Parathyroid adenoma (tissue), 2 donors: ENCODE data around the gene BRPF1.

ENCODE experiments used
- H2AFZ ChIP-seq: fragments of 300-600 bp; sonication (generic); one replicate; pipeline ENCODE4 v1.7.0; 2017; ENCODE audit warnings: antibody characterized with exemption, mild to moderate bottlenecking
- H3K27ac ChIP-seq: fragments of 300-600 bp; sonication (generic); one replicate; pipeline ENCODE4 v1.7.0; 2017
- H3K27me3 ChIP-seq: fragments of 300-600 bp; sonication (generic); one replicate; pipeline ENCODE4 v1.7.0; 2017; ENCODE audit warnings: low read length; ENCODE audit not compliant: control insufficient read depth, insufficient read depth
- H3K36me3 ChIP-seq: fragments of 300-600 bp; sonication (generic); one replicate; pipeline ENCODE4 v1.7.0; 2017; ENCODE audit warnings: low read length; ENCODE audit not compliant: control insufficient read depth, insufficient read depth
- H3K4me1 ChIP-seq: fragments of 300-600 bp; sonication (generic); one replicate; pipeline ENCODE4 v1.7.0; 2017; ENCODE audit warnings: control low read depth
- H3K4me2 ChIP-seq: fragments of 300-600 bp; sonication (generic); one replicate; pipeline ENCODE4 v1.7.0; 2017; ENCODE audit warnings: low read length
- H3K4me3 ChIP-seq: fragments of 300-600 bp; sonication (generic); one replicate; pipeline ENCODE4 v1.7.0; 2017; ENCODE audit warnings: low read depth, low read length
- H3K79me2 ChIP-seq: fragments of 300-600 bp; sonication (generic); one replicate; pipeline ENCODE4 v1.7.0; 2017; ENCODE audit warnings: control low read depth
- H3K9ac ChIP-seq: fragments of 300-600 bp; sonication (generic); one replicate; pipeline ENCODE4 v1.7.0; 2017; ENCODE audit warnings: mild to moderate bottlenecking
- H3K9me3 ChIP-seq: fragments of 300-600 bp; sonication (generic); one replicate; pipeline ENCODE4 v1.7.0; 2017; ENCODE audit warnings: low read length; ENCODE audit not compliant: control insufficient read depth
- TF ChIP-seq, protein P1 (sequence below): fragments of 300-600 bp; sonication (generic); IDR thresholded peaks from one replicate; pipeline ENCODE4 v1.7.0; 2017; ENCODE audit warnings: antibody characterized with exemption, mild to moderate bottlenecking
- donor health status: primary hyperparathyroidism.

The BRPF1 gene

DNA sequence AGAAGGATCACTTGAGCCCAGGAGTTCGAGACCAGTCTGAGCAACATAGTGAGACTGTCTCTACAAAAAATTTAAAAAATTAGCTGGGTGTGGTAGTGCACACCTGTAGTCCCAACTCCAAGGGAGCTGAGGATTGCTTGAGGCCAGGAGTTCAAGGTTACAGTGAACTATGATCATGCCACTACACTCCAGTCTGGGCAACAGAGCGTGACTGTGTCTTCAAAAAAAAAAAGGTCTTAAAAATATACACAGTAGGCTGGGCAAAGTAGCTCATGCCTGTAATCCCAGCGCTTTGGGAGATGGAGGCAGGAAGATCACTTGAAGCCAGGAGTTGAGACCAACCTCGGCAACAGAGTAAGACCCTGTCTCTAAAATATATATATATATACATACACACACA is 49.4 kb downstream of the BRPF1 start:
- Histone ChIP-seq H3K79me2 (no peaks in the 10 kb centered on the region), H3K27ac (no peak overlapping the region), H2AFZ (no peak overlapping the region), H3K27me3 (no peaks in the 10 kb centered on the region), H3K4me3 (no peak overlapping the region), H3K9ac (no peak overlapping the region), H3K4me1 (peaks cover 3% of the 10 kb centered on the region), H3K9me3 (no peaks in the 10 kb centered on the region), H3K4me2 (peak overlapping the region; percentile 5), H3K36me3 (no peaks in the 10 kb centered on the region)
- TF ChIP-seq, protein P1, sequence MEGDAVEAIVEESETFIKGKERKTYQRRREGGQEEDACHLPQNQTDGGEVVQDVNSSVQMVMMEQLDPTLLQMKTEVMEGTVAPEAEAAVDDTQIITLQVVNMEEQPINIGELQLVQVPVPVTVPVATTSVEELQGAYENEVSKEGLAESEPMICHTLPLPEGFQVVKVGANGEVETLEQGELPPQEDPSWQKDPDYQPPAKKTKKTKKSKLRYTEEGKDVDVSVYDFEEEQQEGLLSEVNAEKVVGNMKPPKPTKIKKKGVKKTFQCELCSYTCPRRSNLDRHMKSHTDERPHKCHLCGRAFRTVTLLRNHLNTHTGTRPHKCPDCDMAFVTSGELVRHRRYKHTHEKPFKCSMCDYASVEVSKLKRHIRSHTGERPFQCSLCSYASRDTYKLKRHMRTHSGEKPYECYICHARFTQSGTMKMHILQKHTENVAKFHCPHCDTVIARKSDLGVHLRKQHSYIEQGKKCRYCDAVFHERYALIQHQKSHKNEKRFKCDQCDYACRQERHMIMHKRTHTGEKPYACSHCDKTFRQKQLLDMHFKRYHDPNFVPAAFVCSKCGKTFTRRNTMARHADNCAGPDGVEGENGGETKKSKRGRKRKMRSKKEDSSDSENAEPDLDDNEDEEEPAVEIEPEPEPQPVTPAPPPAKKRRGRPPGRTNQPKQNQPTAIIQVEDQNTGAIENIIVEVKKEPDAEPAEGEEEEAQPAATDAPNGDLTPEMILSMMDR = no peak

DNA sequence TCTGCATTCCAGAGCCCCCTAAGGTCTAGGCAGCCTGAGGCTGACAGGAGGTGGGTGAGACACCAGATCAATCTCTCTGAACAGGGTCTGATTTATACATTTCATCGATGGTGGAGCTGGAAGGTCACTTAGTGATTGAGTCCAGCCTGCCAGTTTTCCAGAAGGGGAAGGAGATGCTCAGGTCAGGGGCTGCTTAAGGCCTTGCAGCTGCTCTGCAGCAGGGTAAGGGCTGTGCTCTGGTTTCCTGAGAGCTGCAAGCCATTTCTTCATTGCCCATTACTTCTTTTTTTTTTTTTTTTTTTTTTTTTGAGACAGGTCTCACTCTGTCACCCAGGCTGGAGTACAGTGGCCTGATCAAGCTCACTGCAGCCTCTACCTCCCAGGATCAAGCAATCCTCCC is 50.0 kb downstream of the BRPF1 start:
- Histone ChIP-seq H3K27me3 (no peaks in the 10 kb centered on the region), H3K27ac (no peak overlapping the region), H3K4me1 (peaks cover 5% of the 10 kb centered on the region), H3K36me3 (no peaks in the 10 kb centered on the region), H3K79me2 (no peaks in the 10 kb centered on the region), H2AFZ (no peak overlapping the region), H3K9me3 (no peaks in the 10 kb centered on the region), H3K4me2 (no peak overlapping the region), H3K9ac (no peak overlapping the region), H3K4me3 (no peak overlapping the region)
- TF ChIP-seq, protein P1 = no peak

DNA sequence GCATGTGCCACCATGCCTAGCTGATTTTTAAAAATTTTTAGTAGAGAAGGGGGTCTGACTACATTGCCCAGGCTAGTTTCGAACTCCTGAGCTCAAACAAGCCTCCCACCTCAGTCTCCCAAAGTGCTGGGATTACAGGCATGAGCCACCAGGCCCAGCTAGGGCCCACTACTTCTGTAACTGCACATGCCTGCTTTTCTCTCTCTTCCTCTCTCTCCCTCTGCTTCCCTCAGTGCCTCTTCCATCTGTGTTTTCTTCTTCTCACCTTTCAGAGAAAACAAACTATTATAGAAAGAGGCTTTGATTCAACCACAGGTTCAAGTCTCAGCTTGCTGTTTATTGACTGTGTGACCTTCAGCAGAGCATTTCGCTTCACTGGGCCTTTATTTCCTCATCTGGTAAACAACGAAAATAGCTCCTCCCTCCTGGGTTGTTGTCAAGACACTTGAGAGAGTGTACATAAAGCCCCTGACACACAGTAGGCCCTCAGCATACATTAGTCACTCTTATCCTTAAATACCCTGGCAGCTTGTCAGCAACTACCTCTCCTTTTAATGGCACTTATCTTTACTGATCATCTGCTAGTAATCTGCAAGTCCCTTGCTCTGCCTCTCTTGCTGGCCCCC is 50.6 kb downstream of the BRPF1 start:
- no peak overlapping the region for H3K4me3 ChIP-seq
- H3K9ac ChIP-seq = no peak overlapping the region
- H3K4me1 ChIP-seq = peaks cover 5% of the 10 kb centered on the region
- H3K9me3 ChIP-seq = no peaks in the 10 kb centered on the region
- TF ChIP-seq, protein P1 = no peak
- no peak overlapping the region for H3K27ac ChIP-seq
- H2AFZ ChIP-seq = no peak overlapping the region
- no peaks in the 10 kb centered on the region for H3K27me3 ChIP-seq
- H3K4me2 ChIP-seq = no peak overlapping the region
- H3K36me3 ChIP-seq = no peaks in the 10 kb centered on the region
- no peaks in the 10 kb centered on the region for H3K79me2 ChIP-seq

DNA sequence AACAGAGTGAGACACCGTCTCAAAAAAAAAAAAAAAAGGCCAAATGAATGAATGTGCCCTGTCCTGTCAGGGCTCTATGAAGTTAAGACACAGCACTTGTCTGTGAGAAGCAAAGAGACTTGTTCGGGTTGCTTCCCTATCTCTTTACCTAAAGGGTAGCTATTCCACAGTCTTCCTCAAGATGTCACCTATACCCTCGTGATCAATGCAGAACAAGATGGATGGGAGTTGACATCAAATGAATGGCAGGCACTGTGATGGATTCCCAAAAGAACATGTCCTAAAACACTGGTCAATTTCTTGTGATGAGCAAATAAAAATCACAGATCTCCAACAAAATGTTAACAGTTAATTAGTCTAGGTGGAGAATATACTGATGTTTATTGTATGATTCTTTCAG is 51.2 kb downstream of the BRPF1 start:
- no peak overlapping the region for H2AFZ ChIP-seq
- H3K9me3 ChIP-seq = no peaks in the 10 kb centered on the region
- TF ChIP-seq, protein P1 = peak; percentile 21
- peaks cover 5% of the 10 kb centered on the region for H3K4me1 ChIP-seq
- H3K27ac ChIP-seq = no peak overlapping the region
- no peaks in the 10 kb centered on the region for H3K36me3 ChIP-seq
- no peaks in the 10 kb centered on the region for H3K79me2 ChIP-seq
- H3K4me3 ChIP-seq = no peak overlapping the region
- H3K27me3 ChIP-seq = no peaks in the 10 kb centered on the region
- no peak overlapping the region for H3K4me2 ChIP-seq
- no peak overlapping the region for H3K9ac ChIP-seq

DNA sequence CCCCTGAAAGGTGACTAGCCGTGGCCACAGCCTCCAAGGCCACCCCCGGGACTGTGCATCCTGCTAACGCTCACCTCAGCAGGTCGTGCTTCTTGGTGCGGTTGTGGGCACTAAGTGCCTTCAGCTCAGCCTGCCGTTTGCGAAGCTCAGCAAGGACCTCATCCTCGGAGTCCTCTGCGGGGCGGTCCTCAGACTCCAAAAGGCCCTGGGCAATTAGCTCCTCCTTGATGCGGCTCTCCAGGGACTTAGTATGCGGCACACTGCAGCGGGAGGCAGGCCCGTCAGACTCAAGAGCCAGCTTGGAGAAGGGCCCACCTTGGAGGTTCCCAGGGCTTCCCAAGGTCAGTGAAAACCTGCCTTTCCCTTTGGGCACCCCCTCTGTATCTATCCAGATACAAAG is 52.4 kb downstream of the BRPF1 start:
- no peaks in the 10 kb centered on the region for H3K27me3 ChIP-seq
- no peaks in the 10 kb centered on the region for H3K79me2 ChIP-seq
- H3K4me2 ChIP-seq = no peak overlapping the region
- H3K4me3 ChIP-seq = no peak overlapping the region
- TF ChIP-seq, protein P1 = no peak
- no peak overlapping the region for H2AFZ ChIP-seq
- H3K27ac ChIP-seq = no peak overlapping the region
- no peaks in the 10 kb centered on the region for H3K9me3 ChIP-seq
- H3K36me3 ChIP-seq = no peaks in the 10 kb centered on the region
- H3K9ac ChIP-seq = no peak overlapping the region
- peaks cover 5% of the 10 kb centered on the region for H3K4me1 ChIP-seq
